Measurements from ENCODE around the gene PIAS4.
A peak's percentile ranks its signal among the peaks of the same experiment; 100 is the strongest.
"Not testable (repeated sequence)": the region's sequence is repeated elsewhere in the genome, so short reads cannot be mapped to it uniquely, and the experiment has no call there.

Gene PIAS4

GRCh38 chr19:3966051-3967017 lies 41.2 kb upstream of the PIAS4 start:
- TF ChIP-seq ZNF274 (IDR thresholded peaks at IDR 0.05; ENCODE audit: low read depth, low read length) (no peak), SUZ12 (IDR thresholded peaks at IDR 0.05; ENCODE audit: extremely low read depth, insufficient read depth, insufficient read length) (no peak), YY1 (IDR thresholded peaks at IDR 0.05; ENCODE audit: insufficient read depth, insufficient read length) (no peak)
- Histone ChIP-seq H3K9ac (ENCODE audit: insufficient read length, low read depth) (peak overlapping the region; percentile 61), H3K27me3 (ENCODE audit: insufficient read depth, insufficient read length) (no peaks in the 10 kb centered on the region), H3K9me3 (ENCODE audit: insufficient read depth, low read length) (no peaks in the 10 kb centered on the region), H3K36me3 (ENCODE audit: insufficient read depth, insufficient read length, low read length) (peaks cover 75% of the 10 kb centered on the region), H3K4me3 (ENCODE audit: insufficient read length, low read depth) (no peak overlapping the region), H3K4me1 (ENCODE audit: insufficient read depth, insufficient read length) (peaks cover 20% of the 10 kb centered on the region)
- no peak for DNase-seq (ENCODE audit: low read depth, low spot score)

- not testable (repeated sequence) for H3K4me3 ChIP-seq (ENCODE audit: insufficient read length, low read depth); H3K9me3 ChIP-seq (ENCODE audit: insufficient read depth, low read length); DNase-seq (ENCODE audit: low read depth, low spot score); H3K9ac ChIP-seq (ENCODE audit: insufficient read length, low read depth); H3K27me3 ChIP-seq (ENCODE audit: insufficient read depth, insufficient read length)
- peaks cover 62% of the 10 kb centered on the region for H3K36me3 ChIP-seq (ENCODE audit: insufficient read depth, insufficient read length, low read length)
- H3K4me1 ChIP-seq (ENCODE audit: insufficient read depth, insufficient read length): peaks cover 20% of the 10 kb centered on the region
Observed at GRCh38 chr19:3967983-3968382, 39.6 kb upstream of the PIAS4 start.

GRCh38 chr19:3968556-3969434 lies 38.7 kb upstream of the PIAS4 start:
- TF ChIP-seq YY1 (IDR thresholded peaks at IDR 0.05; ENCODE audit: insufficient read depth, insufficient read length) (no peak), ZNF274 (IDR thresholded peaks at IDR 0.05; ENCODE audit: low read depth, low read length) (no peak), SUZ12 (IDR thresholded peaks at IDR 0.05; ENCODE audit: extremely low read depth, insufficient read depth, insufficient read length) (no peak)
- Histone ChIP-seq H3K27me3 (ENCODE audit: insufficient read depth, insufficient read length) (no peaks in the 10 kb centered on the region), H3K36me3 (ENCODE audit: insufficient read depth, insufficient read length, low read length) (peaks cover 54% of the 10 kb centered on the region), H3K4me3 (ENCODE audit: insufficient read length, low read depth) (peak overlapping the region; percentile 91), H3K4me1 (ENCODE audit: insufficient read depth, insufficient read length) (peaks cover 20% of the 10 kb centered on the region), H3K9me3 (ENCODE audit: insufficient read depth, low read length) (no peaks in the 10 kb centered on the region), H3K9ac (ENCODE audit: insufficient read length, low read depth) (peak overlapping the region; percentile 94)
- DNase-seq (ENCODE audit: low read depth, low spot score): peak; percentile 99

GRCh38 chr19:3969435-3970312 lies 37.9 kb upstream of the PIAS4 start:
- peaks cover 46% of the 10 kb centered on the region for H3K36me3 ChIP-seq (ENCODE audit: insufficient read depth, insufficient read length, low read length)
- peak; percentile 39 for DNase-seq (ENCODE audit: low read depth, low spot score)
- H3K4me1 ChIP-seq (ENCODE audit: insufficient read depth, insufficient read length): peaks cover 20% of the 10 kb centered on the region
- no peaks in the 10 kb centered on the region for H3K27me3 ChIP-seq (ENCODE audit: insufficient read depth, insufficient read length)
- peak overlapping the region; percentile 94 for H3K9ac ChIP-seq (ENCODE audit: insufficient read length, low read depth)
- peak overlapping the region; percentile 91 for H3K4me3 ChIP-seq (ENCODE audit: insufficient read length, low read depth)
- H3K9me3 ChIP-seq (ENCODE audit: insufficient read depth, low read length): no peaks in the 10 kb centered on the region
- TF ChIP-seq SUZ12 (IDR thresholded peaks at IDR 0.05; ENCODE audit: extremely low read depth, insufficient read depth, insufficient read length) (no peak), YY1 (IDR thresholded peaks at IDR 0.05; ENCODE audit: insufficient read depth, insufficient read length) (no peak), ZNF274 (IDR thresholded peaks at IDR 0.05; ENCODE audit: low read depth, low read length) (no peak)

GRCh38 chr19:3970313-3970807 lies 37.2 kb upstream of the PIAS4 start:
- DNase-seq (ENCODE audit: low read depth, low spot score): no peak
- TF ChIP-seq ZNF274 (IDR thresholded peaks at IDR 0.05; ENCODE audit: low read depth, low read length) (no peak), YY1 (IDR thresholded peaks at IDR 0.05; ENCODE audit: insufficient read depth, insufficient read length) (no peak), SUZ12 (IDR thresholded peaks at IDR 0.05; ENCODE audit: extremely low read depth, insufficient read depth, insufficient read length) (no peak)
- peaks cover 17% of the 10 kb centered on the region for H3K4me1 ChIP-seq (ENCODE audit: insufficient read depth, insufficient read length)
- H3K9ac ChIP-seq (ENCODE audit: insufficient read length, low read depth): peak overlapping the region; percentile 94
- peak overlapping the region; percentile 91 for H3K4me3 ChIP-seq (ENCODE audit: insufficient read length, low read depth)
- peaks cover 43% of the 10 kb centered on the region for H3K36me3 ChIP-seq (ENCODE audit: insufficient read depth, insufficient read length, low read length)
- H3K9me3 ChIP-seq (ENCODE audit: insufficient read depth, low read length): no peaks in the 10 kb centered on the region
- H3K27me3 ChIP-seq (ENCODE audit: insufficient read depth, insufficient read length): no peaks in the 10 kb centered on the region

- Histone ChIP-seq H3K27me3 (ENCODE audit: insufficient read depth, insufficient read length) (no peaks in the 10 kb centered on the region), H3K9me3 (ENCODE audit: insufficient read depth, low read length) (no peaks in the 10 kb centered on the region), H3K4me3 (ENCODE audit: insufficient read length, low read depth) (peak within 1 kb of the TSS; percentile 91), H3K36me3 (ENCODE audit: insufficient read depth, insufficient read length, low read length) (peaks cover 43% of the 10 kb centered on the region), H3K4me1 (ENCODE audit: insufficient read depth, insufficient read length) (peaks cover 15% of the 10 kb centered on the region), H3K9ac (ENCODE audit: insufficient read length, low read depth) (peak within 1 kb of the TSS; percentile 94)
- DNase-seq (ENCODE audit: low read depth, low spot score): peak; percentile 97
- TF ChIP-seq ZNF274 (IDR thresholded peaks at IDR 0.05; ENCODE audit: low read depth, low read length): no peak
- TF ChIP-seq SUZ12 (IDR thresholded peaks at IDR 0.05; ENCODE audit: extremely low read depth, insufficient read depth, insufficient read length): no peak
- TF ChIP-seq YY1 (IDR thresholded peaks at IDR 0.05; ENCODE audit: insufficient read depth, insufficient read length): no peak
Observed at GRCh38 chr19:3970808-3971598, 36.5 kb upstream of the PIAS4 start, which contains the start of gene DAPK3. Gene DAPK3, minus strand, starts transcription at chr19:3971099. Its CDS starts 1,364 bp downstream, at chr19:3969735.

Data from NT2/D1 (cell line).